Stomach (tissue), 4 donors: ENCODE results near the gene MEGF8.

Experiments
- POLR2AphosphoS5 ChIP-seq, 3 donors: sonication (generic); formaldehyde crosslinking; IDR thresholded peaks; one replicate each; pipeline ENCODE4 v1.6.1; 2016; ENCODE audit warnings: antibody characterized with exemption in 3 of 3
- TF ChIP-seq, protein P1 (sequence below), 7 experiments: fragments of 450-650 bp in 4 of 7; fragments of 200-600 bp in 3 of 7; sonication (generic) in 3 of 7; IDR thresholded peaks; one replicate each; pipeline ENCODE4 v1.5.1; 2016 to 2019; ENCODE audit warnings: antibody characterized with exemption in 7 of 7, control low read depth in 2 of 7, mild to moderate bottlenecking in 1 of 7

DNA sequence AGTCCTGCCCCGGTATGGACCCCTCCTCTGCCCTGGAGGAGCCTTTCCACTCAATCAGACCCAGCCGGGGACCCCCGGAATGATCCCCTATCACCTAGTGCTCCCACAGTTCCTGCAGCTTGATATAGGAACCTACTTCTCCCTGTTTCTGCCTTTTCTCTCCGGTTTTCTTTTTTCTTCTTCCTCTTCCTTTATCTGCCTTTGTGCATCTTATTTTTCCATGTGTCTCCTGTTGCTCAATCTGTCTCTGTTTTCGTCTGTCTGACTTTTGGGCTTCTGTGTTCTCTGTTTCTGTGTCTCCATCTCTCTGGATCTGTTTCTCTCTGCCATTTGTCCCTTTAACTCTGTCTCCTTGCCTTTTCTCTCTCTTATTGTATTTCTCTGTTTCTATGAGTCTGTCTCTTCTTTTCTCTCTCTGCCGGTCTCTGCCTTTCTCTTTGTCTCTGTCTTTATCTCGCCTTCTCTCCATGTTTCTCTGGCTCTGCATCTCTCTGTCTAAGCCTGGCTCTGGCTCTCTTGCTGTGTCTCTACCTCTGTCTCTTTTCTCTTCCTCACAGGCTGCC lies 10.0 kb downstream of the MEGF8 start:
- no peak for TF ChIP-seq POLR2AphosphoS5 (IDR thresholded peaks at IDR 0.05)
- TF ChIP-seq, protein P1, sequence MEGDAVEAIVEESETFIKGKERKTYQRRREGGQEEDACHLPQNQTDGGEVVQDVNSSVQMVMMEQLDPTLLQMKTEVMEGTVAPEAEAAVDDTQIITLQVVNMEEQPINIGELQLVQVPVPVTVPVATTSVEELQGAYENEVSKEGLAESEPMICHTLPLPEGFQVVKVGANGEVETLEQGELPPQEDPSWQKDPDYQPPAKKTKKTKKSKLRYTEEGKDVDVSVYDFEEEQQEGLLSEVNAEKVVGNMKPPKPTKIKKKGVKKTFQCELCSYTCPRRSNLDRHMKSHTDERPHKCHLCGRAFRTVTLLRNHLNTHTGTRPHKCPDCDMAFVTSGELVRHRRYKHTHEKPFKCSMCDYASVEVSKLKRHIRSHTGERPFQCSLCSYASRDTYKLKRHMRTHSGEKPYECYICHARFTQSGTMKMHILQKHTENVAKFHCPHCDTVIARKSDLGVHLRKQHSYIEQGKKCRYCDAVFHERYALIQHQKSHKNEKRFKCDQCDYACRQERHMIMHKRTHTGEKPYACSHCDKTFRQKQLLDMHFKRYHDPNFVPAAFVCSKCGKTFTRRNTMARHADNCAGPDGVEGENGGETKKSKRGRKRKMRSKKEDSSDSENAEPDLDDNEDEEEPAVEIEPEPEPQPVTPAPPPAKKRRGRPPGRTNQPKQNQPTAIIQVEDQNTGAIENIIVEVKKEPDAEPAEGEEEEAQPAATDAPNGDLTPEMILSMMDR (IDR thresholded peaks at IDR 0.05) = no peak
